ENCODE results near the gene SMPD4.
"Not testable (repeated sequence)": the region's sequence is repeated elsewhere in the genome, so short reads cannot be mapped to it uniquely, and the experiment has no call there.

Gene SMPD4, protein sequence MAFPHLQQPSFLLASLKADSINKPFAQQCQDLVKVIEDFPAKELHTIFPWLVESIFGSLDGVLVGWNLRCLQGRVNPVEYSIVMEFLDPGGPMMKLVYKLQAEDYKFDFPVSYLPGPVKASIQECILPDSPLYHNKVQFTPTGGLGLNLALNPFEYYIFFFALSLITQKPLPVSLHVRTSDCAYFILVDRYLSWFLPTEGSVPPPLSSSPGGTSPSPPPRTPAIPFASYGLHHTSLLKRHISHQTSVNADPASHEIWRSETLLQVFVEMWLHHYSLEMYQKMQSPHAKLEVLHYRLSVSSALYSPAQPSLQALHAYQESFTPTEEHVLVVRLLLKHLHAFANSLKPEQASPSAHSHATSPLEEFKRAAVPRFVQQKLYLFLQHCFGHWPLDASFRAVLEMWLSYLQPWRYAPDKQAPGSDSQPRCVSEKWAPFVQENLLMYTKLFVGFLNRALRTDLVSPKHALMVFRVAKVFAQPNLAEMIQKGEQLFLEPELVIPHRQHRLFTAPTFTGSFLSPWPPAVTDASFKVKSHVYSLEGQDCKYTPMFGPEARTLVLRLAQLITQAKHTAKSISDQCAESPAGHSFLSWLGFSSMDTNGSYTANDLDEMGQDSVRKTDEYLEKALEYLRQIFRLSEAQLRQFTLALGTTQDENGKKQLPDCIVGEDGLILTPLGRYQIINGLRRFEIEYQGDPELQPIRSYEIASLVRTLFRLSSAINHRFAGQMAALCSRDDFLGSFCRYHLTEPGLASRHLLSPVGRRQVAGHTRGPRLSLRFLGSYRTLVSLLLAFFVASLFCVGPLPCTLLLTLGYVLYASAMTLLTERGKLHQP

DNA sequence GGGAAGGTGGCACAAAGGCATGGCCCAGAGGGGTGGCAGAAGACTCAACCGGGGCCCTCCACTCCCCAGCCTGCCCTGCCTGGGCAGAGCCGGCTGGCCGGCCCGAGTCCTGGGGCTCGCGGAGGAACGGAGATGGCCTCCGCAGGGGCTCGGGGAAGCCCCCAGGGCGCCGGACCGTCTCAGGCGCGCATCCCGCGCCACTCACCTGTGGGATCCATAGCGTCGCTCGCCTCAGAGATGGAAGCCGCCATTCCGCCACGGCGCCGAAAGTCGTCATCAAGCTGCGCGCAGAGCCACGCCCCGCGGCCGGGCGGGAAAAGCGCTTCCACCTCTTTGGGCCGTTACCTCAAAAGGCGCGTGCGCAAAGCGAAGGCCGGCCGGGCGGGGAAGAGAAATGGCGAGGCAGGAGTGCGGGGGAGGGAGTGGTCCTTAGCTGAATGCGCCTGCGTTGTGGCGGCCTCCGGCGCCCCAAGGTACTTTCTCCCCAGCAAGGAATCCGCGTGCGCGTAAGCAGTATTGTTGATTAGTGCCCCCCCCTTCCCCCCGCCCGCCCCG, at the start of gene SMPD4:
TSS of gene SMPD4 (minus strand) at position 278 of the 555 bp plus-strand sequence. CDS start 5,010 bp downstream, outside the sequence.
- peak; percentile 98 for DNase-seq

DNA sequence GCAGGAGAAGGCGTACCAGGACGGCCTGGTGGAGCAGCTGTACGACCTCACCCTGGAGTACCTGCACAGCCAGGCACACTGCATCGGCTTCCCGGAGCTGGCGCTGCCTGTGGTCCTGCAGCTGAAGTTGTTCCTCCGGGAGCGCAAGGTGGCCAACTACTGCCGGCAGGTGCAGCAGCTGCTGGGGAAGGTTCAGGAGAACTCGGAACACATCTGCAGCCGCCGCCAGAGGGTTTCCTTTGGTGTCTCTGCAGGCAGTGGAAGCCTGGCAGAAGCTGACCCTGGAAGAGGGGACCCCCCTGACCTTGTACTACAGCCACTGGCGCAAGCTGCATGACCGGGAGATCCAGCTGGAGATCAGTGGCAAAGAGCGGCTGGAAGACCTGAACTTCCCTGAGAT, 49.5 kb upstream of the SMPD4 start:
- DNase-seq: not testable (repeated sequence)

DNA sequence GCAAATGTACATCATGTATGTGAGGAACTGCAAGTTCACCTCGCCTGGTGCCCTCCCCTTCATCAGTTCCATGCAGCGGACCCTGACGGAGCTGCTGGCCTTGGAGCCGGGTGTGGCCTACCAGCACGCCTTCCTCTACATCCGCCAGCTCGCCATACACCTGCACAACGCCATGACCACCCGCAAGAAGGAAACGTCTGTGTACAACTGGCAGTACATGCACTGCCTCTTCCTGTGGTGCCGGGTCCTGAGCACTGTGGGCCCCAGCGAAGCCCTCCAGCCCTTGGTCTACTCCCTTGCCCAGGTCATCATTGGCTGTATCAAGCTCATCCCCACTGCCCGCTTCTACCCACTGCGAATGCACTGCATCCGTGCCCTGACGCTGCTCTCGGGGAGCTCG, 49.0 kb upstream of the SMPD4 start:
- DNase-seq: not testable (repeated sequence)

DNA sequence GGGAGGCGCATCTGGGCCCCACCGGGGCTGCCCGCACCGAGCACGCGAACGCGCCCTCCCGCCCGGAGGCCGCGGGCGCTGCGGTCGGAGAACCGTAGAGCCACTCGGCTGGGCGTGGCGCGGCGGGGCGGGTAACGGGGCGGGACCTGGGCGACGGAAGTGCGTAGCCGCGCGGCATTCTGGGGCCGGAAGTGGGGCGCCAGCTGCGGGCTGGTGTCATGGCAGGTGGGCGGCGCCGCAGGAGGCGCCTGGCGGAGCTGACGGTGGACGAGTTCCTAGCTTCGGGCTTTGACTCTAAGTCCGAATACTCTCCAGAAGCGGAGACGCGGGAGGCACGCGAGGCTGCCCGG, 47.7 kb upstream of the SMPD4 start:
- not testable (repeated sequence) for DNase-seq

DNA sequence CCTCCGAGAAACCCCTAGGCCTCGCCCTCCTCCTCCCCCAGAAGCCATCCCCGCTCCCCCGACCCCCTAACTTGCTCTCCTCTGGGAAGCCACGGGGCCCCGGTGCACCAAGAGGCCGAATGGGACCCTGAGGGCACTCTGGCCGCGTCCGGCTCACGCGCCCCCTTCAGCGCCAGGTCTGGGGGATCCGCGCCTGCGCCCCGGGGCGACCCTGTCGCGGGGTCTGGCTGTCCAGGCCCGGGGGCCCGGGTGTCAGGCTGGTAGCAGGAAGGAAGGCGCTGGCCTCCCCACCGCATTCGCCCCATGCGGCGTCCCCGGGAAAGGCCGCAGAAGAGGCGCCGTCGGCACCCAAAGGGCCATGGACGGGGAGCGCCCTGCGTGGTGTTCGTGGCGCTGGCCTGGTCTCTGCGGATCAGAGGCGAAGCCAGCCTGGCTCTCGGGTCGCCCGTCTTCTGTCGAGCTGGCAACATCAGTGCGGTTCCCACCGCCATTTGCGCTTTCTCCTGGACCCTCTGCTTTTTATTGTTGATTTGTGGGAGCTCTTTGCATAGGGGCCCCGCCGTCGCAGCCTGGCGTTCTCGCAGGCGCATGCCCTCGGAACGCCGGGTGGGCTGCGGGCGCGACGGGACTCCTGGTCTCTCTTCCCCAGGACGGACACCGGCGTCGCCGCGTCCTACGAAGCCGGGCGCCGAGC, 47.2 kb upstream of the SMPD4 start:
- not testable (repeated sequence) for DNase-seq

DNA sequence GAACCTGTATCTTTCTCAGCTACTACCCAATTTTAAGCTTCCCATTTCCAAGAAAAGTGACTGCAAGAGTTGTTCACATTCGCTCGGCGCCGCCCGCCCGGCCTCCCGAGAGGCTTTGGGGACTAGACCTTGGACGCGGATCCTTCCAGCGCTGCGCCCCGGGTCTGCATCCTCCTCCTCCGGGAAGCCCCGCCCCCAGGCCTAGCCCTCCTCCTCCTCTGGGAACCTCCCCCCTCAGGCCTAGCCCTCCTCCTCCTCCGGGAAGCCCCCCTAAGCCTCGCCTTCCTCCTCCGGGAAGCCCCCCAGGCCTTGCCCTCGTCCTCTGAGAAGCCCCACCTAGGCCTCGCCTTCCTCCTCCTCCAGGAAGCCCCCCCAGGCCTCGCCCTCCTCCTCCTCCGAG, 46.6 kb upstream of the SMPD4 start:
- DNase-seq: not testable (repeated sequence)

DNA sequence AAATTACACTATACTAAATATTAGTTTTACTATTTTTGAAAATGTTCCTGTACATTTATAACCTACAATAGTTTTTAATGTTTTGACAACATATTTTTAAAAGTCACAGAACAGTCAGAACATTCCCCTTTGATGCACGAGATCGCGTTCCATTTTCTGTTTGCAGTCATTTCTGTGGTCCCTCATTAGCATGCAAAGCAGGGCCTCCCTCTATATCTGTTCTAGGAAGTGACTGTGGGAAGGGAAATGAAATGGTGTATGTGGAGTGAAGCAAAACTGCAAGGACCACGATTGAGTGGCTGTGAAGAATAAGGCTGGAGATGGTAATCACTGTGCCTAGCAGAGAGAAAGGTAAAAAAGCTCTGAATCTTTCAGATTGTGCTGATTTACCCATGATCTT, 41.1 kb upstream of the SMPD4 start:
- not testable (repeated sequence) for DNase-seq

DNA sequence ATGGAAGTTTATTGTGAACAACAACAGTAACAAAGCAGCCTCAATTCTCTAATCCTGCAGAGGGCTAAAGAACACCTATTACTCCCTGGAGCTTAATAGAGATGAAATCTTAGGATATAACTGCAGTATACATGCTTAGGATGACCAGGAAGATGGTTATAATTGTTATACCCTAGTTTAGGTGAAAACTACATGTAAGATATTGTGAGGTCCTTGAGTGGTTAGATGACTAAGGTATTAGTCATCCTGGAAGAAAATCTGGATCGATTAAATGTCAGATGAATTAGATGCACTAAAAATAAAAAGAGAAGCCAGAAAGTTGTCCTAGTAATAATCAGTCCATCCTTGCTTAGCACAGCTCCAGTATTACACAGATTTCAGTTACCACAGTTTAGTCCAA, 39.1 kb upstream of the SMPD4 start:
- not testable (repeated sequence) for DNase-seq

DNA sequence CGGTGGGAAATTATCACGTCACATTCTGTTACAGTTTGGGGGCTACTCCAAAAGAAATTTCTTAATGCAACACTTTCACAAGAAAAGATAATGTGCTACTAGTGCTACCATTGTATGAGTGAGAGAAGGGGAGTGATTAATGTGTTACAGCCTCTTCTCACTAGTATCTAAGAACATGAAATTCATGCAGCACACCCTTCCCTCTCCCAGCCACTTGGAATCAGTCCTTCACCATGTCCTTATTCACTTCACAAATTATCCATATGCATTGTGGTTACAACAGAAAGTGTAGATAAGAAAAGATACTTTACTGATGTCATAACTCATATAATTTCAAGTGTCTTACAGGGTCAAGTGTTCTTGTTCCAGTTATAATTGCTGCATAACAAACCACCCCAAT, 37.7 kb upstream of the SMPD4 start:
- not testable (repeated sequence) for DNase-seq

DNA sequence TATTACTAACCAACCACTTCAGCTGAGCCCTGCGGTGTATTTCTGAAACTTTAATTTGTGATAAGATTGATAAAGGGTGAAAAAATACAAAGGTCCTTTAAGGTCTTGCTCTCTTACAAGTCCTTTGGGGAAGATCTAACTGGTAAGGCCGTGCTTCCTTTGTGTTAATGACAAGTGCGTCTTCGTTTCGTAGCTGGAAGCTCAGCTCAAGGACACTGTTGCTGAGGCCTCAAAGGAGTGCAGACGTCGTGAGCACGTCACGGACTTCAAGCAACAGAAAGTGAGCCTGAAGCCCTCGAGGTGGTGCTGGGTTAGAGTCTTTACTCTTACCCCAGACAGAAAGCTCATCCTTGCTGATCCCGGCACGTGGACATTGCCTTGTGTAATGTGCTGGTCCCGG, 25.6 kb upstream of the SMPD4 start:
- DNase-seq: not testable (repeated sequence)

DNA sequence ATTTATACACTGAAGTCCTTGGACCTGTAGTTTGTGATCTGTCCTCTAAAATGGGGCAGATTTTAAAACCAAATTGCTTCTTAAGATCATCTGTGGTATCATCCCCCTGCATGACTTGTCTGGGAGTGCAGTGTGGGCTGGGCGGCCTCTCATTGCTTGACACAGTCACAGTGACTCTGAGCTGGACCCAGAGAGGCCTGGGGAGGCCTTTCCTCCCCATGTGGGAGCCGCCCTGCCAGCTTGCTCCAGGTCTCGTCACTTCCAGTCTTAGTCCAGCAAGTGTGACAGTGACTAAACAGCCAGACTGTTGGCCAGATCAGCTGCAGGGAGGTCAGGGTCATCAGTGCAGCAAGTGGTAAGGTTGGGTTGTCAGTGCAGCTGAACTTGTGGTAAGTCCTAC, 21.7 kb upstream of the SMPD4 start:
- DNase-seq: not testable (repeated sequence)

DNA sequence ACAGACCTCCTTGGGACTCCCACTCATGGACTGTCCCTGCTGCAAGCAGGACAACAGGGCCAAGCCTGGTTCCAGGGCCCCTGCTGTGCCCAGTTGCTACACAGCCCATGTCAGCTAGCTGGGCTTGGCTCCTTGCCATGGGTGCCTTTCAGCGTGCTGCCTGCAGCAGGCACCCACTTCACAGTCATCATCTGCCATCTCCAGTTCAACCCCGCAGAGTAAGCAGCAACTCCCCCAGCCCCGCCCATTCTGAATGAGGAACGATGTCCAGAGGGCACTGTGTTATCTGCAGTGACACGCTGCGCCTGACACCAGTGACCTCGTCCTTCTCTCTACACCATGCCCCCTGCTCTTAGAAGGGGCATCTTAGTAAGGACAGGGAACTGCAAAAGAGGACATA, 21.1 kb upstream of the SMPD4 start:
- not testable (repeated sequence) for DNase-seq

DNA sequence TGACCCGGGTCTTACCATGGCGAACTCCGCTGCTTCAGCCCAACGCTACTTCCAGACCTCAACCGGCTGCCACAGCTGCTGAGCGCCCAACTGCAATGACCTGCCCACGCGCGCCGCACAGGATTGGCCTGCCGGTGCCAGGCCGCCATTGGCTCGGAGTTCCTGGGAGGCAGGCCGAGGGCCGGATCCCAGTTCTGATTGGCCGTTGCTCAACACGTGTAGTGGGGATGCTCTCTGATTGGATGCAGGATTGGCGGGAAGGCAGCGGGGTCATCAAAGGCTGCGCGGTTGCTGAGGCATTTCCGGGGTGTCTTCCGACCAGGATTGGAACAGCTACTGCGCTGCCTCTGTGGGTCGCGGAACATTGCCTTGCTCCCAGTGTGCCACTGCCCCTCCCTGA, 16.9 kb upstream of the SMPD4 start, which contains the start of gene TUBA3E:
TSS of gene TUBA3E (minus strand) at position 97 of the 400 bp plus-strand sequence. CDS start at position 18, 79 bp downstream.
- no peak for DNase-seq

DNA sequence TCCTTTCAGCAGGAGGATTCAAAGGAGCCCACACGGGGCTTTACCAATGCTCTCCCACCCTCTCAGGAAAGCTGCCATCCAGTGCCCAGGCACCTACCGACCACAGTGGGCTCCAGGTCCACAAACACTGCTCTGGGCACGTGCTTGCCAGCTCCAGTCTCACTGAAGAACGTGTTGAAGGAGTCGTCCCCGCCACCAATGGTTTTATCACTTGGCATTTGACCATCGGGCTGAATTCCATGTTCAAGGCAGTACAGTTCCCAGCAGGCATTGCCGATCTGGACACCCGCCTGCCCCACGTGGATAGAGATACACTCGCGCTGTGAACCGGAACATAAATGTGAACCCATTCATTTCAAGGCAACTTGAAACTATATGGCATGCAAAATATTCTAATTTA, 14.7 kb upstream of the SMPD4 start:
- not testable (repeated sequence) for DNase-seq

DNA sequence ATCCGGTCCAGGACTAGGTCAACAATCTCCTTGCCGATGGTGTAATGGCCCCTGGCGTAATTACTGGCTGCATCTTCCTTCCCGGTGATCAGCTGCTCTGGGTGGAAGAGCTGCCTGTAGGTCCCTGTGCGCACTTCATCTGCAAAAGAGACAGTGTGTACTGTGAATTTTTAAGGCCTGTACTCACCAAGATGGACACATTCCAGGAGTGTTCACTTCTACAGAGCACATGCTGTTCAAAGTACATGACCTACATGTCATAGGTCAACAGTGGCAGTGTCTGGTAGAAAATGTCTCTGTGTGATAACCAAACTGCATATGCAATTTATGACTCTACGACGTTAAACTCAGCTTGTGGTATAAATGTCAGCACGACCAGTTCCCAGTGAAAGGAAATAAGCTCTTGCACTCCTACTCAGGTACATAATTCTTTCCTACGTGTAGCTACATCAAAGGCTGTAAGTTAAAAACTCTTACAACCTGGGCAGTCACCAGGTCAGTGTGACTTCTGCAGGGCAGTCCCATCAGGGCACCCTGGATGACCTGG, 13.8 kb upstream of the SMPD4 start:
- DNase-seq: peak; percentile 22

DNA sequence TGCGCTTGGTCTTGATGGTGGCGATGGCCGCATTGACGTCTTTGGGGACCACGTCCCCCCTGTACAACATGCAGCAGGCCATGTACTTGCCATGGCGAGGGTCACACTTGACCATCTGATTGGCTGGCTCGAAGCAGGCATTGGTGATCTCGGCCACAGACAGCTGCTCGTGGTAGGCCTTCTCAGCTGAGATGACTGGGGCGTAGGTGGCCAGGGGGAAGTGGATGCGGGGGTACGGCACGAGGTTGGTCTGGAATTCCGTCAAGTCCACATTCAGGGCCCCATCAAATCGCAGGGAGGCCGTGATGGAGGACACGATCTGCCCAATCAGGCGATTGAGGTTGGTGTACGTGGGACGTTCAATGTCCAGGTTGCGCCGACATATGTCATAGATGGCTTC, 12.4 kb upstream of the SMPD4 start:
- peak; percentile 13 for DNase-seq

DNA sequence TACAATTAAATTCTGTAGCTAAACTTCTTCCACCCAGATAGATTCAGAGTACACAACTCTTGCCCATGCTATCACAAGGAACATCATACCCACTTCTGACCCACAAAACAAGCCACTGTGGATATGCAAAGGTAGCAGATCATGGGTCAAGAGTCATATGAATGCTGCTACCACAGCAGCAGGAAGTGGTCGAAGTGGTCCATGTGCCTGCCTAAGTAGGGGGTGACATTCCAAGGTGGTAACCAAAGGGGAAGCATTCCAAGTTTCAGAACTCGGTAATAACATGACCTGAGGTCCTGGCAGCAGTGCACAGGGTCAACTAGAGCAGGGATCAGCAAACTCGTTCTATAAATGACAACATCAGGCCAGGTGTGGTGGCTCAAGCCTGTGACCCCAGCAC, 11.0 kb upstream of the SMPD4 start:
- peak; percentile 33 for DNase-seq

DNA sequence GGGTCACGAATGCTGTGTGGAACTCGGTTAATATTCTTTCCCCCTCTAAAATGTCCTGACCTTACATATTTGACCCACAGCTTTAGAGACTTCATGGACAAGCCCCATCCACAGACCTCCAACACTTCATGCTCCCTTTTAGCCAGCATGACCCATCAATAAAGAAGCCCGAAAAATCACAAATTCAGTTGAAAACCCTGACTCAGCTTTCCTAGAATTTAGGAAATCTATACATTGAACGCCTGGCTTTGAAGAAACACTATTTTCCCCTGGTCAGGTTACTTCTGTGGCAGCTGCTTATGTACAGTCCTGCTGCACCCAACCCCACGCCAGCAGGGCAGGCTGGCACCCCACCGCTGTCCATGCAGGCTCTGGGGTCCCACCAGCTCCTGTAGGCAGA, 9.9 kb upstream of the SMPD4 start:
- DNase-seq: not testable (repeated sequence)

DNA sequence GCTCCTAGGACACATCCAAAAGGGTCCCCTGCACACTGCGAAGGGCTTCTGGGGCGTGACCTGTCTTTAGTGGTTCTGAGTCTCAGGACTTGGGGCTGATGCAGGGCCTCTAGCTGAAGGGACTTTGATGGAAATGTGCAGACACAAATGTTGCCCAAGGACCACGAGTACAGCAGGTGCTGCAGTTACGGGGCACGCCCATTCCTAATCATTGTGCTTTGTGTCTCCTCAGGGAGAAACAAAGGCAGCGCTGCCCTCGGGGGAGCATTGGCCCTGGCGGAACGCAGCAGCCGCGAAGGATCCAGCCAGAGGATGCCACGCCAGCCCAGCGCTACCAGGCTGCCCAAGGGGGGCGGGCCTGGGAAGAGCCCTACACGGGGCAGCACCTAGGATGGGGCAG, 8.8 kb upstream of the SMPD4 start:
- DNase-seq: no peak

DNA sequence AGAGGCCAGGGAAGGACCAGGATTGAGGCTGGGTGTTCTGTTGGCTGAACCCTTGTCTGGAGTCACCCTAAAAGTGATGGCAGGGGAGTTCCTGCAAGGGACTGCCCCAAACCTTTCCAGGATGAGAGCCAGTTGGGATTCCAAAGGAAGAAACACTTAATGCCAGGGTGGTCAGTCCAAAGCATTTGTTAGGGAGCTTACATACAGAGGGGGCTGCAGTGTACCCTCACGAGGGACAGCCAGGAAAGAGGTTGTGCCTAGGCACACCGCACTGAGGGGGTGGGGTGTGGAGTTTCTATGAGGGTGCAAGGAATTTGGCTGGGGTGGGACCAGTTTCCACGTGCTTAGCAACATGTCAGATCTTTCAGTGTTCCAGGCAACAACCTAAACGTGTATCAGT, 7.6 kb upstream of the SMPD4 start:
- not testable (repeated sequence) for DNase-seq

DNA sequence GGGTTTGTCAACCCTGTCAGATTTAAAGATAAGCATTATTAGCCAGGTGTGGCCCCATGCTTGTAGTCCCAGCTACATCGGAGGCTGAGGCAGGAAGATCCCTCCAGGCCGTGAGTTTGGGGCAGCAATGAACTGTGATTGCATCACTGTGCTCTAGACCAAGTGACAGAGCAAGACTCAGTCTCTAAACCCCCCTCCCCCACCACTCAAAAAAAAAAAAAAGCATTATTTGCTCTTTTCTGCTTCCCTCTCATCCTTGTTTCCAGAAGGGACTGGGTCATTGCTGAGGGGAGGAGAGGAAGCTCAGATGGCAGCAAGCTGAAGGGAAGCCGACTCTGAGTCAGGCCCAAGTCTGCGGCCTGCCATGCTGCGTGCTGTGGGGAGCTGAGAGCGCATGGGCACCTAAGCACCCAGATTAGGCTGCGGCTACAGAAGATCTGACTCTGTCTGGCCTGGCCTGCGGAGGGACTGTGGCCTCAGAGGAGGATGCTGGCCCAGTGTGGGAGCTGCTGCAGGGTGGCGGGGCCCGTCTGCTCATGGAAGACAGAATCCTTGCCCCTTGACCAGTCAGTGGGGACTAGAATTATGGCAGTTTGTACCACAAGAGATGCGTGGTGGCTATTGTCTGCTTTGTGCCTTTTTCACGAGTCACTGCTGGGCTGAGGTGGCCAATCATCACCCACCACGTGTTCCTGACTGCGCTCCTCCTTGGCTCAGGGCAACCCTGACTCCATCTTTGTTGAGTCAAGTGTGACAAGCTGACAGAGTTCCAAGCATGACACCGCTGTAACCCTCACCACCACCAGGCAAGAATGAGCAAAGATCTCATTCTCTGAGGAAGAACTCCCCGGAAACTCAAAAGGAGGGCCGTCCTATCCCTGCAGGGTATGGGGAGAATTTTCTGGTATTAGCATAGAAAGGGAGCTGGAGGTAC, 6.7 kb upstream of the SMPD4 start:
- not testable (repeated sequence) for DNase-seq

Measured in islet precursor cell (in vitro differentiated cells).